Left cardiac atrium (tissue), 4 donors: ENCODE measurements around the gene GGT6. TPM values are rescaled to one million over a fixed set of nuclear protein-coding genes. Genes with fewer than 3 reads are reported as not detected.

ENCODE experiments used
- ATAC-seq, 2 donors: fragments of 200-7000 bp; cut with Tn5 transposase; one replicate each; pipeline ENCODE4 v1.9.1; 2020; ENCODE audit warnings: mild to moderate bottlenecking in 2 of 2, moderate library complexity in 2 of 2
- DNase-seq: peaks from one replicate; pipeline ENCODE4 v3.0.0-alpha.2; 2020
- intact Hi-C, 2 donors: fragments of 100-400 bp; cut with DNase I; formaldehyde crosslinking; loops; one replicate each; pipeline versions ENCODE4 v1.14.1 to v1.15.1; 2022 to 2023
- total RNA-seq, 2 donors: library from RNA; stranded (reverse); fragmentation: NEBNext Ultra II Directional; extraction: Animal tissue kit (Norgen Biotek cat#: 25700); gene quantifications; one replicate each; pipeline ENCODE4 v1.2.1, GENCODE V29; 2021
- donor health status: DM: no; HTN: yes; CAD: no.
- donor health status: DM: no; HTN: yes; CAD: no; lungs with severe emphysema.
- donor health status: DM: yes; HTN: yes; CAD: no.
- donor health status: Dilated cardiomyopathy.

Gene GGT6
- total RNA-seq, 2 donors from 2014 or later, result not detected

DNA sequence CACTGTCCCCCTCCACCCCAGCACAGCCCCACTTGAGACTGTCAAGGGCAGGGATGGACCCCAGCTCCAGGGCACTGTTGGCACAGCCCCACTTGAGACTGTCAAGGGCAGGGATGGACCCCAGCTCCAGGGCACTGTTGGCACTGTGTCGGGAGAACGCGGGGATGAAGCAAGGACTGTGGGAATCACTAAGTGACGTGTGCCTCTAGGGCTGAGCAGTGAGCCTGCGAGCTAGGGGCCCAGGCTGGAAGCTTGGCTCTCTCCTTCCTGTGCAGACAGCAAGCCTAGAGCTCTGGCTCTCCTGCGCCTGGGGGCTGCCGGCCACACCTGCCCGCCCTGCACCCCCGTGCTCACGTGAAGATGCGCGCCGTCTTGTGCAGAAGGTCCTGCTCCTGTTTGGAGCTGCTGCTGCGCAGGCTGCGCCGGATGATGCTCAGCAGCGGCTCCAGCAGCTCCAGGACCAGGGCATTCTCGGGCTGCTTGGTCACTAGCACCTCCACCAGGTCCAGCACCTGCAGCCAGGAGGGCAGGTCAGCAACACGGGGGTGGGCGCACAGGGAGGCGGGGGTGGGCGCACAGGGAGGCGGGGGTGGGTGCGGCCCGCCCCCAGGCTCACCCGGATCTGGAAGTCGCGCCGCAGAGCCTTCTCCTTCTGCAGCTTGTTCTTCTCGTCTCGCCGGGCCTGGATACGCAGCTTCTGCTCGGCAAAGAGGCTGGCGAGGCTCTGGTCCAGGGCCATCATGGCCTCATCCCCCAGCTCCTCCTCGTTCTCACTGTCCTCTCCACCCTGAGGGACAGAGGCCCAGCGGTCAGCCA is 16.0 kb downstream of the GGT6 start:
- ATAC-seq (no peak), DNase-seq (no peak)
- intact Hi-C loops, result no loop called here

DNA sequence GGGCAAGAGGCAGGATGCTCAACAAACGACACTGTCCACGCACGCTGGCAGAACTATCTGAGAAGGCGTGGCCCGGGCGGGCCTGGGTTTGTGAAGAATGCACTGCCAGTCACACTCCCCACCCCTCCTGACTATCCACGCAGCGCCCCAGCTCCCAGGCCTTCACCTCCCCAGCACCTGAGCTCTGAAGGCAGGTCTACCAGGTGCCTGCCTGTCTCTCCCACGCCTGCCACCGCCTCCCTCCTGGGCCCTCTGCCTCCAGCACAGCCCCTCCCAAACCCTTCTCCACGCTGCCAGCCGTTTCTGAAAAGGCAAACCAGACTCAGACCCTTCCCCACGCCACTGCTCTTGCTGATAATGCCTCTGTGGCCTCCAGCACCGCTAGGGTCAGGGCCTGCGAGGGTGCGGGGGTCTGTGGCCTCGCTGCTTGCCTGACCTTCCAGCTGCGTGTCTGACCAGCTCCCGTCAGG is 16.8 kb downstream of the GGT6 start:
- DNase-seq, result peak; percentile 24

DNA sequence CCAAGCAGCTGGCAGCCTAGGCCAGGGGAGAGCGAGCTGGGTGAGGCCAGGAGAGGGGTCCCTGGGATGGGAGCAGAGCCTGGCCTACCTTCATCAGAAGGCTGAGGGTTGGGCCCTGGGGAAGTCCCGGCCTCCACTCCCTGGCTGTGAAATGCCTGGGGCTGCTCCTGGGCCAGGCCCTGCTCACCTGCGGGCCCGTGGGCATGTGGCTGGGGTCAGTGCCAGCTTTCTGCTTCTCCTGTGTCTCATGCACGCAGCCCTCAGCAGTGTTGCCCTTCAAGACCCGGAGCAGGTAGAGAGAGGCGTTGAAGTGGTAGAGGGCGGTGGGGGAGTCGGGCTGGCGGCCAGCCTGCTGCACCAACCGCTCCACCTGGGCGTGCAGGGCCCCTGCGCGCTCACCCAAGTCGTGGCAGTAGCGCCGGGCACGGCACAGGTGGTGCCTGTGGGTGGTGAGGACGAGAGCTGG is 17.6 kb downstream of the GGT6 start:
- intact Hi-C loops, result no loop called here
- DNase-seq, result no peak
- ATAC-seq, result no peak

More for the DNA sequence above, 16.8 kb downstream of the GGT6 start:
- no peak for ATAC-seq
- intact Hi-C loops, result no loop called here

DNA sequence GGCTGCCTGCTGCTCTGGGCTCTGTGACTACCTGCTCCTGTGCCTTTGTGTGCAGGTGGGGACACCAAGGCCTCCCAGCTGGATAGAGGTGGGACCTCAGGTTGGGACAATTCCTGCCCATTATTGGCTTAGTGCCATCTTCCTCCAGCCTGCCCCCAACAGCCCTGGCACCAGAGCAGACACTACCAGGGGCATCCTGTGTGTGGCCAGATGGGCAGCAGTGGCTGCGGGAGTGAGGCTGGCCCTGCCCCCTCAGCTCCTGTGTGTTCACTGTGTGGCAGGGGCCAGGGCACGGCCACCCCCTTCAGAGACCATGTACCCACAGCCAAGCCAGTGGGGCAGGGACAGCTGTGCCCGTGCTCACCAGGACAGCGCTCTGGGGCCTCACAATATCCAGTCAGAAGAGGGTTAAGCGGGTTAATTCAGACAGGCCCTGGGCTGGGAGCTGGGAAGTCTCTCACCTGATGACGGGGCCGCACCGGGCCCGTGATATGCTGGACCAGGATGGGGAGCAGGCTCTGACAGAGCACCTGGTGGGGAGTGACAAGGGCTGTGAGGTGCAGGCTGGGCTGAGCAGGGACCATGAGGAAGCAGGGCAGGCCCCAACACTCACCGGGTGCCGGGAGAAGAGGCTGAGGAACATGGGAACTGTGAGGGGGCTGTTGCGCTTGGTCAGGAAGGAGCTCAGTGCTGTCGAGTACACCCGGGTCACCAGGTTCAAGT is 18.2 kb downstream of the GGT6 start:
- intact Hi-C loops, result no loop called here
- DNase-seq, result no peak
- no peak for ATAC-seq

DNA sequence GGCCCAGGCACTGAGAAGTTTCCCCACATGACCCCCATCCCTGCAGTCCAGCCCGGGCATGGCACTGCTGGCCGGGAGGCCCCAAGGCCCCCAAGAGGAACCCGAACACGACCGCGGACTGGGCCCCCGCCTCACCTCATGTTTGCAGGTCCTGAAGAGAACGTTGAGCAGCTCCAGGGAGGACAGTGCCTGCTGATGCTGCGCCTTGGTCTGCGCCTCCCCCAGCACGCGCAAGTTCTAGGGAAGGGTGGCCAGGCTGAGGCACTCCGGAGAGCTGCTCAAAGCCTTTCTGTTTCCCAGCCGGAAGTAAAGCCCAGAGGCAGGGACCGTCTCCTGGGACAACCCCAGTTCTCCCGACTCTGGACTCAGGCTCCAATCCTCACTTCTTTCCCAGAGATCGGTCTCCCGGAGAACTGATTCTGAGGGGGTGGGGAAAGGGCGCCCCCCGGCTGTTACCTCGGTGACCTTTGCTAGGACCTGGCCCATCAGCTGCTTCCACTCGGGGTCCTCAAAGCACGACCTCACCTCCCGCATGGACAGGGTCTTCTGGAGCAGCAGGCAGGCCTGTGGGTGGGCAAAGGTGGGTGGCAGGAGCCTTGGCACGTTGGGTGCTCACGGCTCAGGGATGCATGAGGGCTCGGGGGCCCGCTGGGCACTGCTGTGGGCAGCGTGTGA is 18.9 kb downstream of the GGT6 start:
- ATAC-seq (no peak), DNase-seq (peak; percentile 34)
- intact Hi-C loops, result no loop called here

DNA sequence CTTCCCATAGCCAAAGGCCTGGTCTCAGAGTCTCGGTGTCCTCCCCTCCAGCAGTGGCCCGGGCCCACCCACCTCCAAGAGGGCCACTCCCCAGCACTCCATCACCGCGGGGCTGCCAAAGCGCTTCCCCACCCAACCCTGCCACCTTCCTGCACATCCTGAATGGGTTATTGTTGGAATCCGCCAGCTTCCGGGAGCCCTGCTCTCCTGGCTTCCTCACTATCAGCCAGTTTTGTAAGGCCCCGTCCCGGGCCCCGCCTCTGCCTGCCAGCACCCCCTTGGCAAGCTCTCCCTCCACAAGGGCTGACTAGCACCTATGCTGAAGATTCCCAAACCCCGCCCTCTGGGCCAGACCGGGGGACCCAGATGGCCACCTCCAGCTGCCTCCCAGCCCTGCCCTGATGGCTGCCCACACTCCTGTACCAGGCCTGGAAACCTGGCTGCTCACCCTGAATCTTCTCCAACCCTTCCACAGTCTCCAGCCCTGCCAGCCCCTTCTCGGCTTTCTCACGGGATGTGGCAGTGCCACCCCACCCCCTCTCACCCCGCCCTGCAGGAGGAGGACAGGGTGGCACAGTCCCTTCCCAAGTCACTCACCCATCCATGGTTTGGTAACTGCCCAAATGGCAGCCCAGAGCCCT is 19.6 kb downstream of the GGT6 start:
- ATAC-seq (peak in 1 of 2 donors; percentile 8), DNase-seq (peak; percentile 77)
- intact Hi-C loops, result no loop called here

DNA sequence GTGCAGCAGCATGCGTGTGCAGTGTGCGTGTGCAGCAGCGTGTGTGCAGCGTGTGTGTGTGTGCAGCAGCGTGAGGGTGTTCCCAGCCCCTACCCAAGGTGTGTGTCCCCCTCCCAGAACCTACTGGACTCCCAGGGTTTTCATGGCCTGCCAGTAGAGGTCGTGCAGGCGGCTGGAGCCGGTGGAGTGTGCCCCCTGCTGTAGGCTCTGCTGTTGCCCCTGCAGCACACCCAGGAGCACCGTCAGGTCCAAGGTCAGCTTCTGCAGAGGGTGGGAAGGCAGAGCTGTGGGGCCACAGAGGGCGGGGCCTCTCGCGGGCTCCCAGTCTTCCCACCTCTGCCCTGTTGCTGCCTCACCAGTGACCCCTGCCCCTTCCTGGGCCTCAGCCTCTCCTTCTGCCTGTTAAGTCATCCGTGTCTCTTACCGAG is 20.1 kb downstream of the GGT6 start:
- ATAC-seq (no peak), DNase-seq (no peak)

DNA sequence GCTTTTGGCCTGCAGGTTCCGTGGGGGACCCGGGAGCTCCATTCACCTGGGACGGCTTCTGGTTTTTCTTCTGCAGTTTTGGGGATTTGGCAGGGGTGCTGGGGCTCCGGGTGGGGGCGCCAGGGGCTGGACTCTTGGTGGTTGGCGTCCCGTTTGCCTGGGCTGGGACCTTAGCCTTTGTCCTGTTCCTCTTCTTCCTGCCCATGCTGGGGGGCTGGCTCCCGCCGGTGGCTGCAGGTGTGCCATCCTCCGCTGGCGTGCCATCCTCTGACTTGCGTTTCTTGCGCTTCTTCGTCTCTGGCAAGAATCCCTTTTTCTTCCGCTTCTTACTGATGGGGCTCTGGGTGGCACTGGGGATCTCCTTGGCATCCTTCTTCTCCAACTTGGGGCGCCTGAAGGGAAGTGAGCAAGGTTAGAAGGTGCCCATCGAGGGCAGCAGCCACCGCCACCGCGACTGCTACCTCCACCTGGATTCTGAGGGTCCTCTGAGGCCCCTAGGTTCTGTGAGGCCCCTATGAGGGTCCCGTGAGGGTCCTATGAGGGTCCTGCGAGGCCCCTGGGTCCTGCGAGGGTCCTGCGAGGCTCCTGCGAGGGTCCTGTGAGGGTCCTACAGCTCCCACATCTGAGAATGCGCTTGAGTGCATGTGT is 20.7 kb downstream of the GGT6 start:
- peak; percentile 24 for DNase-seq
- intact Hi-C loops, result no loop called here
- ATAC-seq, result no peak

More for the DNA sequence above, 20.1 kb downstream of the GGT6 start:
- intact Hi-C loops, result no loop called here

DNA sequence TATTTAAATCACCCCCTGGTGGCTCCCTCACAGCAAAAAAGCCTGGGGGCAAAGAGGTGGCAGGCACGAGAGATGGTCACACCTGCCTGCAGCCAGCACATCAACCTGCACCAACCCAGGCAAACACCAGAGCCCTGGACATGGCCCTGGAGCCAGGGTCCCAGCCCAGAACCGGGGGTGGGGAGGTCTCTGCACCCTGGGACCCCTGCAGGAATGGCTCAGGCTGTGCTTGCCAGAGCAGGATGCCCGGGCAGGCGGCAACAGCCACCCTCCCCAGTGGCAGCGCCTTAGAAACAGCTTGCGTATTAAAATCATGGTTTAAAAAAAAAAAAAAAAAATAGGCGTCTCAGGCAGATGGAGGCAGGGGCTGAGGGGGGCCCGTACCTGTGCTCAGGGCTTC is 21.4 kb downstream of the GGT6 start:
- intact Hi-C loops, result no loop called here
- no peak for DNase-seq
- ATAC-seq, result no peak

DNA sequence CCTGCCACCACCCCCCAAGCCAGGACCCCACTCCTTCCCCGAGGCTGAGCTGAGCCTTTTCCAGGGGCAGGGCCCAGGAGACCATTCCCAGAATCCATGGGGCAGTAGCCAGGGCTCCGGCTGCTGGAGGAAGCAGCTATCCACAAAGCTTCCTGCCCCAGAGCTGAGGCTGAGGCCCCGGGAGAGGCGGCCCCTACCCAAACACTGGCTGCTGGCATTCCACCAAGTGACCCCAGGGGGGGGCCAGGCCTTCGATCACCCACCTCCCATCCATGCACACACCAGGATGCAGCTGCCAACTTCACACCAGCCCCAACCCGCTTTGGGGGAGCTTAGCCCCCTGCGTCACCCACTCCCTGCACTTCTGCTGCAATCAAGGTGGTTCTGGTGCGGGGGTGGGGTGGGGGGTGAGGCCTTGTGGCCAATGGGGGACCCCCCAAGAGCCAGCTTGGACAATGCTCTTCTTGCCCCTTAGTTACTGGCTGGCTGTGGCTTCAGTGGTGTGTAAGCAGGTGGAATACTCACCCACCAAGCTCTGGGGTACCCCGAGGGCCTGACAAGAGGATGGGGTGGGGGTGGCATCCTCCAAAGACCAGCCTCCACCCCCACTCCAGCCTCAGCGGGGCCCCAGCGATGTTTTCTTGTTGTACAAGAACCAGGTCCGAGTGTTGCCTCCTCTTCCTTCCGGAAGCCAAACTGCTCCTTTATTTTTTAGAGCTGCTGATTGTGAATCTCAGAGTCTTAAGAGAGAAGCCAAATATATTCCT is 22.0 kb downstream of the GGT6 start:
- DNase-seq, result no peak
- no peak for ATAC-seq
- intact Hi-C loops, result no loop called here

DNA sequence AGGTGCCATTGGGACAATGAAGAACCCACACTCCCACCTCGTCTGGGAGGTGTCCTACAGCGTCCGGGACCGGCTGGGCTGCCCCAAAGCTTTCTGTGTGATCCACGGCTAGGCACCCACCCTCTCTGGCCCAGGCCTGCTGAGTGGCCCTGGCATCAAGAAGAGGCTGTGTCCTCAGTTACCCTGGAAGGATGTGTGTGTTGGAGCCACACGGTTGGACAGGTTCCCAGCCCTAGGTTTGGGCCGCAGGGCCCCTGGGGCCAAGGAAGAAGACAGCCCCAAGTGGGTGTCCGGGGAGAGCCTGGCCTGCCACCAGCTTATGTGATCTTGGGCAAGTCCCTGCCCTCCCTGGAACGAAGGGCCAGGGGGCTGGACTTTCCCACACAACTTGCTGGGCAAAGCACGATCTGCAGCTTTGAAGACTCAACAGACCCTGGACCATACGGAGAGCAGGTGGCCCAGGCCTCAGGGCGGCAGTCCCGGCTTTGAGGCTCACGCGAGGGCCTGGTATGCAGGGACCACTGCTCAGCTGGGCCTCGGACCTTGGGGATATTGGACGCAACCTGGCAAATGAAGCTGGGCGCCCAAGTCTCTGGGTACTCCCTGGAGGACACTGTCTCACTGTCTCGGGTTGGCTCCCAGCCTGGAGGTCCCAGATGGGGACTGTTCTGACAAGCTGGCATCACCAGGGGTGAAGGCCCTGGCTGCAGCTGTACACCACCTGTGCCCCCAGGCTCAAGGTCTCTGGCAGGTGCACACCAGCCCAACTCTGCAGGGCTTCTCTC is 22.7 kb downstream of the GGT6 start:
- DNase-seq (no peak), ATAC-seq (peak; percentile 1 to 15)
- intact Hi-C loops, result no loop called here

DNA sequence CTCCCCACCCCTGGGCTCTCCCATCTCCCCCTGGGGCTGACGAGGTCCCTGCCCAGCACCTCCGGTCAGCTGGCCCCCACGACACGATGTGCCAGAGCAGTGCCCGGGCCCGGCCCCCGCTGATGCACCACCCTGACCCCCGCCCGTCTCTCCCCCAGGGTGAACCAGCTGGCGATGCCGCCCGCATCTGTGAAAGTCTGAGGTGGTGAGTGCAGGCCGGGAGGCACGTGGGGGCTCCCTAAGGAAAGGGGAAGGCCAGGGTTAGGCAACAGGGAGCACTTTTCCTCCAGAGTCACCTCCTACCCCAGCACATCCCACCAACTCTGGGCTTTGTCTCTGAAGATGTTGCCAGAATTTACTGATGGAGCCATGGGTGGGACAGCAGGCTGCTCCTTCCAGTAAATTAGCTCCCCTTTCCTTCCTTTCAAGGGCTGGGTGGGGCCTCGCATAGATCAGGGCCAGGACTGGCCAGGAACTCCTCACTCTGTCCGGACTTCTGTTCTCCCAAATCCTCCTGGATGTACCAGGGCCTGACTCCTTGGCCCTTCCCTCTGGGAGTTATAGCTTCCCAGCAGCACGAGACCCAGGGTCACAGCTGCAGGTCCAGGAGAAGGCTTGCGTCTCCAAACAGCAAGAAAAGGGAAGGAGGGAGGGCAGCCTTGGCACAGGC is 23.5 kb downstream of the GGT6 start:
- intact Hi-C loops, result no loop called here
- peak; percentile 72 for DNase-seq

DNA sequence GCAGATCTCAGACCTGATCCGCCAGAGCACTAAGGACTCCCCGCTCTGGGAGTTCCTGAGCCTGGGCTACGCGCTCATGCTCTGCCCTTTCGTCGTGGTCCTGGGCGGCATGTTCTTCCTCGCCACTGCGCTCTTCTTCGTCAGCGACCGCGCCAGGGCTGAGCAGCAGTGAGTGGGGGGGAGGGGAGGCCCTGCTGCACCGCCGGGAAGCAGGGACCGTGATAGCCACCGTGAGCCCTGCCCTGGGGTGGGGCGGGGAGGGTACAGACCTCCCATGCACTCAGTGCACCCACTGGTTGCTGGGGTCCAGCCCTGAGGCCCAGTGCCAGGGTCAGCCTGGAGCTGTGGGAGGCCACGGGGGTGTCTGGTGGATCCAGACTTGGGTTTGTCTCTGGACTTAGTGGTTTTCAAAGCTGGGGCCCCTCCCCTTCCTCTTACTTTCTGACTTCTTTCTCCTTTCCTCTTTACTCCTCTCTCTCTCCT is 24.1 kb downstream of the GGT6 start:
- DNase-seq (no peak), ATAC-seq (peak; percentile 6 to 7)
- intact Hi-C loops, result no loop called here

More for the DNA sequence above, 23.5 kb downstream of the GGT6 start:
- peak; percentile 34 to 39 for ATAC-seq

DNA sequence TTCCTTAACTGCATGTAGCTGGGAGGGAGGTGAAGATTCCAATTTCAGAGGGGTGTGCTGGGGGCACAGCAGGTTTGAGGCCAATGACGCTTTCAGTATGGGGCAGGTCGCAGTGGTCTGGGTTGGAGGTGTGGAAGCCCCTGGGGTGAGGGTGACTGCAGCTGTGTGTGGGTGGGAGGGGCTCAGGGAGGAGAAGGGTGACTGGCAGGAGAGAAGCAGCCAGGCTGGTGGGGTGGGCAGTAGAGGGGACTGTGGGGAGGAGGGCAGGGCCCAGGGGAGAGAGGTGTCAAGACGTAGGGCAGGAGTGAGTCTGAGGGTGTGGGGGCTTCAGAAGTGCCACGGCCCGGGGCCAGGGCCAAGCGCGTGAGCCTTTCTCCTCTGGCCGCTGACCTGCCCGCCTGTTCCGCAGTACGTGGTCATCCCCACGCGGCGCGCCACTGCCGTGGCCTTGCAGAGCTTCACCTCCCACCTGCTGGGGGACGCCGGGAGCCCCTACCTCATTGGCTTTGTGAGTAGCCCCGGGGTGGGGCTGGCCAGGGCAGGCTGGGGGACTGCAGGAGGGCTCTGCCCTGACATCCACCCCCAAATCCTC is 24.6 kb downstream of the GGT6 start:
- DNase-seq (no peak), ATAC-seq (no peak)
- intact Hi-C loops, result no loop called here

DNA sequence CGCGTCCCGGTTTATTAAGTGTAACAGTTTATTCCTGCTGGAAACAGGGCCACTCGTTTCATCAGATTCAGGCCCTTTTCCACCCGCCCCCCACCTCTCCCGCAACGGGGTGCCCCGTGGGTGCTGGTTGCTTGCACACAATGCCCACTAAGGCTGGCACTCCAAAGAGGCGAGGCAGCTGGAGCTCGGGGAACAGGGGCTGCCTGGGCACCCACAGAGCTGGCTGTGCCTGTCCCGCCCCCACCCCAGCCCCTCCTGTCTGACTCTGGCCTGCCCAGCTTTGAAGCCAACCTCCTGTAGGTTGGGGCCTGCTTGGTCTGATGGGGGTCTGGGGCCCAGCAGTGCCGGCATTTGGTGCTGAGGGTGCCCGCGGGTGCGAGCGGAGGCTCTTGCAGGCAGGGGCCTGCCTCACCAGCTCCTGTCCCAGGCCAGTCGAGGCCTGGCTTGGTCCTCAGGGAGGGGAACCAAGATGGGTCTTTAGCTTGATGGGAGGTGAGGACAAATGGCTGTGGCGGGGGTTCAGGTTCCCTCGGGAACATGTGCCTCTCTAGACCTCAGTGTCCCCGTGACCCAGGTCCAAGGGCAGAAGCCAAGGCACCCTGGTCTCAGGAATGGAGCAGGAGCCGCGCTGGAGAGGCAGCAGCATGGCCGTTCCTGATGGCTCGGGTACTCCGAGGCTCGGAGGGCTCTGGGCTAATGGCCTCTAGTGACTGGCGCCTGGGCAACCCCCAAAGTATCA is 25.3 kb downstream of the GGT6 start:
- DNase-seq (no peak), ATAC-seq (no peak)
- intact Hi-C loops, result no loop called here

DNA sequence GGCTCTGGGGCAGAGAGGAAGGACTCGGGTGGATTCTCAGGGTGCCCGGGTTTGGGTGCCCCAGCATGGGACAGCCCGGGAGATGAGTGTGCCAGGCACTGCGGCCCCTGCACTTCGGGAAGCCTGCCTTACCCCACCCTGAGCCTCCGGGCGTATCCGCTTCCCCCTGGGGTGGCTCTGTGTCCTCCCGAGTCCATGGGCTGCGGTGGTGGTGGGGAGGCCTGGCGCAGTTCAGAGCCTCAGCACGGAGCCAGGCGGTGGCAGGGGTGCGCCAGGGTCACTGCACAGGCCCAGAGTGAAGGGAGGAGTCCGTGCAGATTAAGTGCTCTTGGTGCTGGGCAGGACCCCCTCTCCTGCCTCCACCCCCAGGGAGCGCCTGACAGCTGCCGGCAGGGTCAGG is 25.9 kb downstream of the GGT6 start:
- ATAC-seq (peak in 1 of 2 donors; percentile 0), DNase-seq (no peak)
- intact Hi-C loops, result no loop called here
